Kidney glomerular epithelial cell (primary cell): ENCODE results near the gene ETV2.
"Not testable (repeated sequence)": the region's sequence is repeated elsewhere in the genome, so short reads cannot be mapped to it uniquely, and the experiment has no call there.

ENCODE experiments used
- DNase-seq: peaks from one replicate; lab custom pipeline; 2025; lab: John Stamatoyannopoulos, UW

ETV2 gene

DNA sequence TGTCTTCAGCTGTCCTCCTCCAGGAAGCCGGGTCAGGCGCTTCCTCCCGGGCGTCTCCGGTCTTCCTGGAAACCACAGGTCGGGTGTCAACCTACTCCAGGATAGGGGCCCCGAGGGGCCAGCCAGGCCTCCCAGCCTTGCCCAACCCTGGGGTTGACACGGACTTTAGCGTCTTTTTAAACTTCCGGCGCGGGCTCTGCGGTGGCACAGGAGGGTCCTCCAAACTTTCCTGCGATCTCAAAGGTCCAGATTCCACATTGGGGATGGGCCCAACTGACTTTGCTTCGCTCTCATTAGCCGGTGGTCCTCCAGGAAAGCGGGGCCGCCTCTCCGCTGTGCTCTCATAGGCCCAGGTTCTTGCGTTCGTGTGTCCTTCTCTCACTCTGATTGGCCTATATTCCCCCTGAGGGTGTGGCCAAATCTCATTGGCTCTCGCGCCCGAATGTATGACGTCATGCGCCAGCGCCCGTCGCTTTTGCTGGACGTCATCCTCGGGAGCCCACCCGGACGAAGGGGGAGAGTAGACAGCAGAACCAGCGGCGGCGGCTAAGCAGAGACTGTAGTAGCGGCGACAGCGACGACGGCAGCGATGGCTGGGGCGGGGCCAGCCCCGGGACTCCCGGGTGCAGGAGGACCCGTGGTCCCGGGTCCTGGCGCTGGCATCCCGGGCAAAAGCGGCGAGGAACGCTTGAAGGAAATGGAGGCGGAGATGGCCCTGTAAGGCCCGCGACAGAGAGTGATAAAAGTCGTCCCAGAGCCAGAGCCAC lies 12.8 kb upstream of the ETV2 start, which contains the start of gene RBM42:
RBM42 (plus strand) TSS at position 472 of the 767 bp plus-strand sequence; CDS start at position 590, 118 bp downstream.
- DNase-seq: peak; percentile 99

DNA sequence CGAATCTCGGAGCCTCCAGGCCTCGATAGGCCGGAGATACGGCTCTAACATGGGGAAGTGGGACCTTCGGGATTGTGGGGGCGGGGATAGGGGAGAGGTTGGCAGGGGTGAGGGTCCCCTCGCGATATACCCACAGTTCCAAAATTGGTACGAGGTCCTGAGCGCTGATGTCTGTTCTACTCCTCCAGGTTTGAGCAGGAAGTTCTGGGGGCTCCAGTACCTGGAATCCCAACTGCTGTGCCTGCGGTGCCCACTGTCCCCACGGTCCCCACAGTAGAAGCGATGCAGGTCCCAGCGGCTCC lies 12.3 kb upstream of the ETV2 start:
- no peak for DNase-seq

DNA sequence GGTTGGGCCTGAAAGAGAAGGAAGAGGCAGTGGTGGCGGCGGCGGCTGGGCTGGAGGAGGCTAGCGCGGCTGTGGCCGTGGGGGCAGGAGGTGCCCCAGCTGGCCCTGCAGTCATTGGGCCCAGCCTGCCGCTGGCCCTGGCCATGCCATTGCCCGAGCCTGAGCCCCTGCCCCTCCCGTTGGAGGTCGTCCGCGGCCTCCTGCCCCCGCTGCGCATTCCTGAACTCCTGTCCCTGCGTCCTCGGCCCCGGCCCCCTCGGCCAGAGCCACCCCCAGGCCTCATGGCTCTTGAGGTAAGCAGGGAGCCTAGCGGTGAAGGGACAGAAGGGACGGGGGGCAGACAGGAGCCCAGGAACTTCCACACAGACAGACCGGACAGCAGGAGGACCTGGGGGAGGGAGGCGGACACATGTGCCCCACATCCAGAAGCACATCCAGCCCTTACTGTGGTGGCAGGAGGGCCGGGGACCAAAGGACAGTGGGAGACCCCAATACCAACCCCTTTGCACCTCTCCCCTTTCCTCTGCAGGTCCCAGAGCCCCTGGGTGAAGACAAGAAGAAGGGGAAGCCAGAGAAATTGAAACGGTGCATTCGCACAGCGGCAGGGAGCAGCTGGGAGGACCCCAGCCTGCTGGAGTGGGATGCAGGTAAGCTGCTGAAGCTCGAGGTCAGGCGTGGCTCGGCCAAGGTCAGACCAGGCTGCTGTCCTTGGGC lies 7.7 kb upstream of the ETV2 start:
- no peak for DNase-seq

DNA sequence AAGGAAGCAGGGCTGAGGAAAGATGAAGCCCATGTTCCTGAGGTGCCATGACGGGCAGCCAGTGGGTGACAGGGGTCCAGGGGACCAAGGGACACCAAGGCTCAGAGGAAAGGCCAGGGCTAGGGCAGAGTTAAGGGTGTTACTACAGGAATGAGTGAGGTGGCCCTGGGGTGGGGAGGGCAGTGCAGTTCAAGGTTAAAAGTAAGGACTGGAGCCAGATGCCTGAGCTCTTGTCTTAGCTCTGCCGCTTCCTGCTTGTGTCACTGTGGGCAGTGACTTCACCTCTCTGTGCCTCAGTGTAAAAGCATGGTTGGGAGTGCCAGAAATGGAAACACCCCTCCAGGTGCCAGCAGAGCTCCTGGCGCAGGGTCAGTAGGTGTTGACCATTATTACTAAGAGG lies 4.9 kb upstream of the ETV2 start:
- DNase-seq: no peak

DNA sequence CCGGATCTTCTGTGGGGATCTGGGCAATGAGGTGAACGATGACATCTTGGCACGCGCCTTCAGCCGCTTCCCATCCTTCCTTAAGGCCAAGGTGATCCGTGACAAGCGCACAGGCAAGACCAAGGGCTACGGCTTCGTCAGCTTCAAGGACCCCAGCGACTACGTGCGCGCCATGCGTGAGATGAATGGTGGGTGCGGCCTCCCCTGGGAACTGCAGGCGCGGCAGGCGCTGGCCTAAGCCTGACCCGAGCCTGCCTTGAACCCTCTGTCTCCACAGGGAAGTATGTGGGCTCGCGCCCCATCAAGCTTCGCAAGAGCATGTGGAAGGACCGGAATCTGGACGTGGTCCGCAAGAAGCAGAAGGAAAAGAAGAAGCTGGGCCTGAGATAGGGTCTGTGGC lies 4.4 kb upstream of the ETV2 start:
- DNase-seq: no peak

DNA sequence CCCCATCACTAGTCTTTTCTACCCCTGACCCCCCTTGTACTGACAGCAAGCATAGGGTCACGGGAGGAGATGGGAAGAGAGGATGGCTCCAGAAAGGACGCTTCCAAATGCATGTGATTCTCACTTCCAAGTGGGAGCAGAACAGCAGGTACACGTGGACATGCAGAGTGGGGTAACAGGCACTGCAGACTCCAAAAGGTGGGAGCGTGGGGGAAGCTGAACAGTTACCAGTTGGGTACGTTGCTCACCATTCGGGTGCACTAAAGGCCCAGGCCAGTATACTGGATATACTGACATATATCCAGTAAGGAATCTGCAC lies 2.3 kb upstream of the ETV2 start:
- no peak for DNase-seq

DNA sequence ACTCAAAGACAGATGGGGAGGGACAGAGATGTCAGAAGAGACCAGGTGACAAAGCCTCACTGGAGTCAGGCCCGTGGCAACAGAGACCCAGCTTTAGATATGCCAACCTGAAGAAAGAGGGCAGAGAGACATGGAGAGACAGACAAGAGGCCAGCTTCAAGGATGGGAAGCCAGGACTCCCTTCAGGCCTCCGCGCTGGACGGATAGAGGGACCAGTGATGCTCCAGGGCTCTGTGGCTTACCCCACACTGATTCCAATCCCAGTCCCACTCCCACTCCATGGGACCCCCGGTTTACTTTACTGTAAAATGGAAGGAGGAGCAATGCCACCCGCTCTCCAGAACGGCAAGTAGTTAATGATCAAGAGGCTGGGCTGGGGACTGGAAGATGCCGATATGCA lies 1.7 kb upstream of the ETV2 start:
- DNase-seq: no peak

DNA sequence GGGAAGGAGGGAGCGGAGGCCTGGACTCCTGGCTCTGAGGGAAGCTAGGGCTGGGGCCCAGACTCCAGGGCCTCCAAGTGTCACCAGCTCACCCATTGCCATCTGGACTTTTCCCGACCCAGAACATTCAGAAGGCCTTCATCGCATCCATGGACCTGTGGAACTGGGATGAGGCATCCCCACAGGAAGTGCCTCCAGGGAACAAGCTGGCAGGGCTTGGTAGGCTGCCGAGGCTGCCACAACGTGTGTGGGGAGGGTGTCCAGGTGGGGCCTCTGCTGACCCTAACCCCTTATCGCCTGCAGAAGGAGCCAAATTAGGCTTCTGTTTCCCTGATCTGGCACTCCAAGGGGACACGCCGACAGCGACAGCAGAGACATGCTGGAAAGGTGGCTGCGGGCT lies 767 bp downstream of the ETV2 start:
- no peak for DNase-seq

DNA sequence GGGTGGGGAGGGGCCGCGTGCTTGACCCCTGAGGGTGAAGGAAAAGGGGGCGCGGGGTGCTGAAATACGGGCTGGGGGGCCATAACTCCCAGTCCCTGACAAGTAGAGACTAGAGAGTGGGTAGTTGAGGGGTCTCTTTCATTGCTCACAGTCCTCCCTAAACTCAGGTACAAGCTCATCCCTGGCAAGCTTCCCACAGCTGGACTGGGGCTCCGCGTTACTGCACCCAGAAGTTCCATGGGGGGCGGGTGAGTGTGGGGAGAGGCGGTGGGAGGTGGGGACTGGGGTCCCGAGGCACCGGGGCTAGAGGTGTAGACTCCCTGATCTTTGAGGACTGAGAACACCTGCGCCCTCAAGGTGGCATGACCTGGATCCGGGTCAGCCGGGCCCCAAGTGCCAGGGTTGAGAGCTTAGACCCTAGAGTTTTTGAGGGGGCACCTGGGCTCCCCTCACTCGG lies 1.3 kb downstream of the ETV2 start:
- no peak for DNase-seq

DNA sequence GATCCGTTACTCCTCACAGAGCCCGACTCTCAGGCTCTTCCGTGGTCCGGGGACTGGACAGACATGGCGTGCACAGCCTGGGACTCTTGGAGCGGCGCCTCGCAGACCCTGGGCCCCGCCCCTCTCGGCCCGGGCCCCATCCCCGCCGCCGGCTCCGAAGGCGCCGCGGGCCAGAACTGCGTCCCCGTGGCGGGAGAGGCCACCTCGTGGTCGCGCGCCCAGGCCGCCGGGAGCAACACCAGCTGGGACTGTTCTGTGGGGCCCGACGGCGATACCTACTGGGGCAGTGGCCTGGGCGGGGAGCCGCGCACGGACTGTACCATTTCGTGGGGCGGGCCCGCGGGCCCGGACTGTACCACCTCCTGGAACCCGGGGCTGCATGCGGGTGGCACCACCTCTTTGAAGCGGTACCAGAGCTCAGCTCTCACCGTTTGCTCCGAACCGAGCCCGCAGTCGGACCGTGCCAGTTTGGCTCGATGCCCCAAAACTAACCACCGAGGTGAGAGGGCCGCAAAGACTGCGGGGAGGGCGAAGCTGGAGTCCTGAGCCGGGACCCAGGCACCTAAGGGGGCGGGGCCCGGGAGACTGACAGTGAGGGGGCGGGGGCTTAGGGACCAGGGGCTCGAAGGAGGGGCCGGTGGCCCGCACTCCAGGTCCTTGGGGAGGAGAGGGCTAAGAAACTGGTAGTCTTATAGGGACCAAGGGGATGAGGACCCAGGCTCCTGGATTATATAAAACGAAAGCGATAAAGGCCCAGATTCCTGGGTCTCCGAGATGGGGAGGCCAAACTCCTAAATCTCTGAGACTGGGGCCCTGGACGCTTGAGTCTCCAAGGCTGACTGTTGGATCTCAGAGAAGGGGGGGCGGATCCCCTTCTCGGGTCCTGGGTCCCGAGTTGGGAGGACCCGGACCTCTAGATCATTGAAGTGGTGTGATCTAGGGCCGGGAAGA lies 2.0 kb downstream of the ETV2 start:
- DNase-seq: peak; percentile 38

DNA sequence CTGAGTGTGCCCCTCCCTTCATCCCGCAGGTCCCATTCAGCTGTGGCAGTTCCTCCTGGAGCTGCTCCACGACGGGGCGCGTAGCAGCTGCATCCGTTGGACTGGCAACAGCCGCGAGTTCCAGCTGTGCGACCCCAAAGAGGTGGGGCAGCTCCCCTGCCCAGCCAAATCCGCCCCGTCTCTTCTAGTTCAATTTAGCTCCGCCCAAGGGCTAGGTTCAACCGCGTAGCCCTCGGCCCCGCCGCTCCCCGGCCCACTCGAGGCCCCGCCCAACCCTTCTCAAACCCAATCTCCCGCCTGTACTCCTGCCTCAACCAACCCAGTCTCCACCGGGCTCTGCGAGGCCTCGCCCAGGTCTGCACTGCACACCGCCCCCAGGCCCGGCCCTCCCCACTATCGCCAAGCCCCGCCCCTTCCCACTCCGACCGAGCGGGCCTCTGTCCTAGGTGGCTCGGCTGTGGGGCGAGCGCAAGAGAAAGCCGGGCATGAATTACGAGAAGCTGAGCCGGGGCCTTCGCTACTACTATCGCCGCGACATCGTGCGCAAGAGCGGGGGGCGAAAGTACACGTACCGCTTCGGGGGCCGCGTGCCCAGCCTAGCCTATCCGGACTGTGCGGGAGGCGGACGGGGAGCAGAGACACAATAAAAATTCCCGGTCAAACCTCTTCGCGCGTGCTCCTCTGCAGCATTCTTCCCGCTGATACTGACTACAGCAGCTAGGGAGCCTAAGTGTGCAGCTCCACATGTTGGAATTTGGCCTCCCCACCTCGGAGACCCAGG lies 2.9 kb downstream of the ETV2 start:
- peak; percentile 86 for DNase-seq

DNA sequence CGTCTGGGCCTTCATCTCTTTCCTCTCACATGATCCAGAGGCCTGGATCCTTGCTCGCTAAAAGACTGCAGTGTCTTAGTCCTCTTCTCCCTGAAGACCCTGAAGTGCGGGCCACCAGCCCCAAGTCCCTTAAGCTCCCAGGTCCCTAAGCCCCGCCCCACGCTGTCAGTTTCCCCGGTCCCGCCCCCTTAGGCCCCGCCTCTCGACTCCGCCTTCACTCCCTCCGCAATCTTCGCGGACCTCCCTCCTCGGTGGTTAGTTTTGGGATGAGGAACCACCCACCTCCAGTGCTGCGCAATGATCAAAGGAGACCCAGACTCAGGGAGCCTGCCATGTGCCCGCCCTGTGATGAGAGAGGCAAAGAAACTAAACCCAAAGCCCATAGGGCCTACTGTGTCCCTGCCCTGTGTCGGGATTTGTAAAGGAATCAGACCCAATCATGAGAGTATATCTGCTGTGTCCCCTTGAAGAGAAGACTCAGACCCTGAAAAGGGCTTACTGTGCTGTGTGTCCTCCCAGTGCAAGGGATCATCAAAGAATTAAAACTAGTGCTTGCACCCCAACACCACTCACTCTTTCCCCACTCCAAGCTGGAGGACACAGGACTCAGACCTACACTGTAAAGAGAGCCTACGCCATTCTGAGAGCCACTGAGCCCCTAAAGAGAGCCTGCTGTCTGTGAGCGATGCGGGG lies 3.6 kb downstream of the ETV2 start:
- no peak for DNase-seq

DNA sequence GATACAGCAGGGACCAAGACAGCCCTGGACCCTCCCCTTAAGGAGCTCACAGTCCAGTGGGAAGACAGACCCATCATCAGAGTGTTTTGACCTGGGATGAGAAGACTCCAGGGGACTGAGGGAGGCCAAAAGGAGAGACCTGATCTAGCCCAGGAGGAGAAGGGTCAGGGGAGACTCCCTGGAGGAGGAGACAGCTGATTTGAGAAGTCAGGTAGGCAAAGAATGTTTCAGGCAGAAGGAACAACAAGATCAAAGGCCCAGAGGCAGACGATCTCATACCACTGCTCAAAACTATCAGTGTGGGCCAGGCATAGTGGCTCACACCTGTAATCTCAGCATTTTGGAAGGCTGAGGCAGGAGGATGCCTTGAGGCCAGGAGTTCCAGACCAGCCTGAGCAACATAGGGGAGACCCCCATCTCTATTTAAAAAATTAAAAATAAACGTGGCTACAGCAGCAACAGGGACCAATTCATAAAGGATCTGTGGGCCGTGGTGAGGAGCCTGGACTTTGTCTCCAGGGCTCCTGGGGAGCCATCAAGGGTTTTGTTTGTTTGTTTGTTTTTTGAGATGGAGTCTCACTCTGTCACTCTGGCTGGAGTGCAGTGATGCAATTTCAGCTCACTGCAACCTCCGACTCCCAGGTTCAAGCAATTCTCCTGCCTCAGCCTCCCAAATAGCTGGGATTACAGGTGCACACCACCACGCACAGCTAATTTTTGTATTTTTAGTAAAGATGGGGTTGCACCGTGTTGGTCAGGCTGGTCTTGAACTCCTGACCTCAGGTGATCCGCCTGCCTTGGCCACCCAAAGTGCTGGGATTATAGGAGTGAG lies 4.4 kb downstream of the ETV2 start:
- DNase-seq: no peak

DNA sequence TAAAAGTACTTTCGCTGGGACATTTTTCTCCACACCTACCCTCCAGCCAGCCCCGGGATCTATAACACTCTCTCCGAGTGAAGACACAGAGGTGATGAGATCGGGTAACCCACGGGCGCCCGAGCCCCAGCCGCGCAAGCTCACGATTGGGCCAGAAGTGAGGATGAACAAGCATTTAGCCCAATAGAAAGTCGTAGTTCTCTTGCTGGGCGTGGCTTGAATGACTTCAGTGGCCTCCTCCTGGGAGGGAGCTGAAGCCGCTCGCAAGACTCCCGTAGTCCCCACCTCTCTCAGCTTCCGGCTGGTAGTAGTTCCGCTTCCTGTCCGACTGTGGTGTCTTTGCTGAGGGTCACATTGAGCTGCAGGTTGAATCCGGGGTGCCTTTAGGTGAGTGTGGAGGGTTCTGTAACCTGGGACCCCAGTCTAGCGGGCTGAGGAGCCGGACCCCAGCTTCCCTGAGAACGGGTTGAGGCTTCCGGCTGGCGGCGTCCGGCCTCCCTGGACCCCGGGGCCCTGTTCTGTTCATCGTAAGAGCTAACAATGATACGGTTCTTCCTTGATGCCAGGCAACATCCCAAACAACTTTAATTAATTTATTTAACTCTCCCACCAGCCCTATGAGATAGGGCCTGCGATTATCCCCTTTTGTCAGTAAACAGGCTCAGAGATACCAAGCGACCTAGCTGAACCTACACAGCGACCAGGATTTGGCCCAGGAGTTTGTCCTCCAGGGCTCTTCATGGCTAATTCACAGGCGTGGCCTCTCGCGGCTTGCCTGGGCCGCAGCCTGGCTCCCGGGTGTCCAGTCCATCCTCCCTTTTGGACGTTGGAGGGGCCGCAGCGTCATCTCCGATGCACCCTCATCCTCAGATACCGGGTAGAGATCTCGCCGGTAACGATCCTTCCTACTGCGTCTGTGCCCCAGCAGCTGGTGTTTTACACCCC lies 6.7 kb downstream of the ETV2 start, which contains the start of gene COX6B1:
COX6B1 (plus strand) TSS at position 307 of the 945 bp plus-strand sequence. CDS start 2,921 bp downstream, outside the sequence.
- DNase-seq: peak; percentile 96

DNA sequence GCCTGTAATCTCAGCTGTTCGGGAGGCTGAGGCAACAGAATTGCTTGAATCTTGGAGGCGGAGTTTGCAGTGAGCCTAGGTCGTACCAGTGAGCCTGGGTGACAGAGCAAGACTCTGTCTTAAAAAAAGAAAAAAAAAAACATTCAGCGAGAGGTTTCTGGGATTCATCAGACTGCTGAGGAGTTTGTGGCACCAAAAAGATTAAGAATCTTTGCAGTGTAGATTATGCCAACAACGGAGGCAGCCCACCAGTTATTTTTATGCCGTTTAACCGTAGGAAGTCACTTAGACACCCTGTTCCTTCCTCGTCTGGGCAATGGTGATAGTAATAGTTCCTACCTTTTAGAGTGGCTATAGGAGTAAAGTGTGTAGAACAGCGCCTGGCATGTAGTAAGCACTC lies 9.0 kb downstream of the ETV2 start:
- DNase-seq: no peak

DNA sequence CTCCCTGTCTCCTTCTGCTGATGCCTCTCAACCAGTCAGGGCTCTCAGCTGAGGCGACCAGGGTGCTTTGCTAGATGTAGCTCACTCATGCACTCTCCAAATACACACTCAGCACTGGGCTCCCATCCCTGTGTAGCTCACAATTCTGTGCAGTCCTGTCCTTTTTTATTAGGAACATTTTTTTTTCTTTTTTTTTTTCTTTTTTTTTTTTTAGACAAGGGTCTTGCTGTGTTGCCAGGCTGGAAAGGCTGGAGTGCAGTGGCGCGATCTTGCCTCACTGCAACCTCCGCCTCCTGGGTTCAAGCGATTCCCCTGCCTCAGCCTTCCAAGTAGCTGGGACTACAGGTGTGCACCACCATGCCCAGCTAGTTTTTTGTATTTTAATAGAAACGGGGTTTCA lies 13.3 kb downstream of the ETV2 start:
- DNase-seq: not testable (repeated sequence)

DNA sequence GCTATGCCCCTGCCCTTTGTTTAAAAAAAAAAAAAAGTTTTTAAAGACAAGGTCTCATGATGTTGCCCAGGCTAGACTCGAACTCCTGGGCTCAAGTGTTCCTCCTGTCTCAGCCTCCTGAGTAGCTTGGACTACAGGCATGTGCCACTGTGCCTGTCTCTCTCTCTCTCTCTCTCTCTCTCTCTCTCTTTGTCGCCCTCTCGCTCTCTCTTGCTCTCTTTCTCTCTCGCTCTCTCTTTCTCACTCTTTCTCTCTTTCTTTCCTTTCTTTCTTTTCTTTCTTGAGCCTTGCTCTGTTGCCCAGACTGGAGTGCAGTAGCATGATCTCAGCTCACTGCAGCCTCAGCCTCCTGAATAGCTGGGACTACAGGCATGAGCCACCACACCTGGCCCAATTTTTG lies 14.1 kb downstream of the ETV2 start:
- DNase-seq: no peak

DNA sequence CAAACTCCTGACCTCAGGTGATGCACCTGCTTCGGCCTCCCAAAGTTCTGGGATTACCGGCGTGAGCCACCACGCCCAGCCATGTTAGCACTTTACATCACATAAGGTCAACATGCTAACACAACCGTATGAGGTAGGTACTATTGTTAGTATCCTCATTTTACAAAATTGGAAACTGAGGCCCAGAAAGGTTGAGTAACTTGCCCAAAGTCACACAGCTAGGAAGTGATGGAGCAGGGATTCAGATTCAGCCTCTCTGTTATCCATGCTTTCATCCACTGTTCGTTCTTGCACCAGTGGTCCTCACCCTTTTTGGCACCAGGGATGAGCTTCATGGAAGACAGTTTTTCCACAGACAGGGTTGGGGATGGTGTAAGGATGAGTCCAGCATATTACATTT lies 15.2 kb downstream of the ETV2 start:
- no peak for DNase-seq
